HG03571 (cell line): ENCODE data around the gene SNRPD2.
A peak's percentile ranks its signal among the peaks of the same experiment; 100 is the strongest.

Experiments
- ATAC-seq: cut with Tn5 transposase; IDR thresholded peaks from one replicate; pipeline ENCODE4 v1.9.1; 2021; ENCODE audit not compliant: unreplicated experiment

The SNRPD2 gene

DNA sequence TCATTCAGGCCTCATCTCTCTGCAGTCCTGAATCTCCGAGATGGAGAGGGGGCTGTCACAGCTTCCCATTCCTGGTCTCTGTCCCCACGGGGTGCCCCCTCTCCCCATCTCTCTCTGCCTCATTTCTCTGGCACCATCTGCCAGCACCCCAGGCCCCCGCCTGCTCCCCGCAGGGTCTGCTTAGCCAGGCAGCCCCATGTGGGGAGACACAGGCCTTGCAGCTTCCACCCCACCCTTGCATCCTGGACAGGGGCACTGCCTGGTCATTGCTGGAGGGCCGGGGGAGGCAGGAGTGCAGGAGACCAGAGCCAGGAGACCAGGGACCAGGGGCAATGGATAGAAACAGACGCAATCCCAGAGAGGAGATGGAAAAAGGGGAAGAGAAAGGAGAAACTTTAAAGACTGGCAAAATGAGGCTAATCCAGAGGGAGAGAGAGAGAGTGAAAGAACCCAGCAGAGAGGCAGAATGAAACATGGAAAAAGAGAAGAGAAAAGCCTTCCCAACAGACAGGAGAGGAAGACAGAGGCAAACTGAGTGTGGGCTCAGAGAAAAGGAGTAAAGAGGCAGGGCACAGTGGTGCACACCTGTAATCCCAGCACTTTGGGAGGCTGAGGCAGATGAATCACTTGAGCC lies 32.5 kb downstream of the SNRPD2 start:
- ATAC-seq, result no peak

DNA sequence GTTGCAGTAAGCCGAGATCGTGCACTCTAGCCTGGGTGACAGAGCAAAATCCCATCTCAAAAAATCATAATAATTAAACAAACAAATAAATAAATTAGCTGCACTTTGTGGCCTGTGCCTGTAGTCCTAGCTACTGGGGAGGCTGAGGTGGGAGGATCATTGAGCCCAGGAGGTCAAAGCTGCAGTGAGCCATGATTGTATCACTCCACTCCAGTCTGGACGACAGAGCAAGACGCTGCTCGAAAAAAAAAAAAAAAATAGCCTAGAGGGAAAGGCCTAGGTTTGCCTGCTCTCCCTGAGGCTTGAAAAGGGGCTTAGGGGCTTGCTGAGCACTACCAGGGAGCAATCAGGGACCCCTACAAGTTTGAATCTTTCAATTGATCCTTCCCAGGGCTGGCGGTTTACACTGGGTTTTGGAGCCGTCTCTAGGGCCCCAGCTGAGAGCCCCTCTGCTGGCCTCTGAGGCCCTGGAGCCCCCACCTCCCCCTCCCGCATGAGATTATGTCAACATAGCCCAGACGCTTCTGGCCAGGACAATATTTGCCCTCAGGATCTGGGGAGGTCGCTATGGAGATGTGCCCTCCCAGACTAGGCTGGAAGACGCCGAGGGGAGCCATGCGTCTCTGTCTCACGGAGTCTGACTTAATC lies 34.1 kb downstream of the SNRPD2 start:
- no peak for ATAC-seq

DNA sequence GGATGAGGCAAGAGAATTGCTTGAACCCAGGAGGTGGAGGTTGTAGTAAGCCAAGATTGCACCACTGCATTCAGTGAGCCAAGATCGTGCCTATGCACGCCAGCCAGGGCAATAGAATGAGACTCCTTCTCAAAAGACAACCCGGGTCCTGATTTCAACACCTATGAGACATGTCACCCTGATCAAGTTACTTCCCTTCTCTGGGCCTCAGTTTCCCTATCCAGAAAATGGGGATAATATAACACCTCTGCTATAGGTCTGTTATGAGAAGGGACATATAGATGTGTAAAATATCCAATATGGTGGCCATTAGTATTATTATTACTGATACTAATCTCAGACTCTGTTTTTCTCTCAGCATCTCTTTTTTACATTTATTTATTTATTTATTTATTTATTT lies 36.7 kb downstream of the SNRPD2 start:
- ATAC-seq, result no peak

DNA sequence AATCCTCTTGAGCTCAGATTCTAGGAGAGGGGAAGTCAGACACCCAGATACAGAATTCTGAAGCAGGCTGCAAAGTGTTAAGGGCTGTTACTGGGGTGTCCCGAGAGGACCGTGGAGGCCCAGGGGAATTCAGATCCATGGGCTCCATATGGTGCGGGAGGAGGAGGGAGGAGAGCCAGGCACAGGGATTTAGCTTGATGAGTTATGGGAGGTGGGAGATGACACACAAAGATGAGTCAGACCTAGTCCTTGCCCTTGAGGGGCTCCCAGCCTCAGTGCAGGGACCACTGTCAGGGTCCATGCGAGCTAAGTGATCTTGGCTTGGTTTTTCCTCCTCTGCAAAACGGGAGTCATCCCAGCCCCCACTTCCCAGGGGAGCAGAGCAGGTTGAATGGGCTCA lies 38.1 kb downstream of the SNRPD2 start:
- no peak for ATAC-seq

DNA sequence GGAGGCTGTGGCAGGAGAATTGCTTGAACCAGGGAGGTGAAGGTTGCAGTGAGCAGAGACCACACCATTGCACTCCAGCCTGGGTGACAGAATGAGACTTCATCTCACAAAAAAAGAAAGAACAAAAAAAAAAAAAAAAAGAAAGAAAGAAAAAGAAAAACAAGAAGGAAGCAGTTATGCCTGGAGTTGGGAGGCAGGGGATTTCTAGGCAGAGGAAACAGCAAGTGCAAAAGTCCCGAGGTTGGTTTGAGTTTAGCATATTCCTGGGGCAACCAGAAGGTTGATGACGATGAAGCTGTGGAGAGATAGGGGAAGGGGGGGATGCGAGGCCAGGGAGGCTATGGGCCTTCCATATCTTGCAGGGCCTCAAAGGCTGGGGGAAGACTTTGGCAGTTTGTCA lies 41.0 kb downstream of the SNRPD2 start:
- no peak for ATAC-seq

DNA sequence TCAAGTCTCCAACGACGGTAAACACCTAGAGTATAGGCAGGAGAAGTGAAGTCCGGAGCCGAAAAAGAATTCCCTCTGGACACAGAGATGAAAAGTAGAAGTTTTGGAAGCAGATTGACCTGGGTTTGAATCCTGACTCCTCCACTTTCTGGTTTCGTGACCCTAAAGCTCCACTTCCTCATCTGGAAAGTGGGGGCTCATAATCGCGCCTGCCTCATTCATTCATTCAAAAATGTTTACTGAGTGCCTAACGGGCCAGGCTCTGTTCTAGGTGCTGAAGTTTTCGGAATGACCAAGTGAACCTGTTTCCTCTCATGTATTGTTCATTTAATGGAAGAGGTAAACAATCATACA lies 45.4 kb downstream of the SNRPD2 start:
- ATAC-seq, result no peak

DNA sequence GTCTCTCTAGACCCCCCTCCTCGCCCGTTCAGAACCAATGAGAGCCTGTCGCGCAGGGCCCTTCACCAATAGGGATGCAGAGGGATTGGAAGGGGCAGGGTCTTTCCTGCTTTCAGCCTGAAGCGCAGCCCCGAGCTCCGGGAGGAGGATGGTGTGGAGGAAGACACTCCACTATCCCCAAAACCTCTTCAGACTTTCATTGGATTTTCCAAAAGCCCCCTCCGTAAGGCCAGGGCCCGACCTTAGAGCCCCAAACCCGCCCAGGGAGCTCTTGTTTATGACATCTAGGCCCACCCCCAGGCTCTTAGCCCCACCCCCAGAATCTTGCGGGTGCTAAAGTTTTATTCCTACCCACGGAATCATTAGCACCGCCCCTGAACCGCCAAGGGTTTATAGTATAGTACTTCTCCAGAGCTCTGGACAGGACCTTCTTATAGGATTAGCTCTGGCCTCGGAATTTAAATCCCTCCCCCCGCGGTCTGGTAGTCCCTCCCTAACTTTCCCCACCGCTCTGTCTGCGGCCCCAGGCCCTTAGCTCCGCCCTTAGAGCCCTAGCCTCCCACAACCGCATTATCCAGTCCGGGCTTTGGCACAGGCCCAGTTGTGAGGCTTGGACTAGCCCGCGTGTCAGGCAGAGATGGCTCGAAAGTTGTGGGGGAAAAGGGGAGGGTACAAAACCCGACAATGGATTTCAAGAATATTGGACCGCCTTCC lies 46.0 kb downstream of the SNRPD2 start:
- no peak for ATAC-seq

DNA sequence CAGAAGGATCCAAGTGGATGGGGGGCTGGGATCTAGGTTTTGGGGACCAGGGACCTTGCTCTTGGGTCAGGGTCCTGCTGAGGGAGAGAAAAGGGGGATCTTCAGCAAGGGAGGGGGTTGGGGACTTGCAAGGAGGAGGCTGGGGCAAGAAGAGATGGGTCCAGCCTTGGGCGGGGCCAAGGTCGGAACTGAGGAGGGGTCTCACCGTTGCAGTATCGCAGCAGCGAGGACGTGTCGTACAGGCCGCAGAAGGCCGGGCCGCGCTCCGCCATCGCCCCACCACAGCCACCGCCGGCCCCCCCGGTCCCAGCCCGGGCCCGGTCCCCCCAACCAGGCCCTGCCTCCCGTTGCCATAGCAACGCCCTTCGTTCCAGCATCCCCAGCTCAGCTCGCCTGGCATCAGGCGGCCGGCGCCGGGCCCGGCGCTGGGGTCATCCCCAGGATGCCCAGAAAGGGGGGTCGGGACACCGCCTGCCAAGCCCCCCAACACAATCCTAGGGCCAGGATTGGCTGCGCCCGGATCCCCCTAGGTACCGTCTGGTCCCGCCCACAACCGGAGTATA lies 46.6 kb downstream of the SNRPD2 start:
- no peak for ATAC-seq

DNA sequence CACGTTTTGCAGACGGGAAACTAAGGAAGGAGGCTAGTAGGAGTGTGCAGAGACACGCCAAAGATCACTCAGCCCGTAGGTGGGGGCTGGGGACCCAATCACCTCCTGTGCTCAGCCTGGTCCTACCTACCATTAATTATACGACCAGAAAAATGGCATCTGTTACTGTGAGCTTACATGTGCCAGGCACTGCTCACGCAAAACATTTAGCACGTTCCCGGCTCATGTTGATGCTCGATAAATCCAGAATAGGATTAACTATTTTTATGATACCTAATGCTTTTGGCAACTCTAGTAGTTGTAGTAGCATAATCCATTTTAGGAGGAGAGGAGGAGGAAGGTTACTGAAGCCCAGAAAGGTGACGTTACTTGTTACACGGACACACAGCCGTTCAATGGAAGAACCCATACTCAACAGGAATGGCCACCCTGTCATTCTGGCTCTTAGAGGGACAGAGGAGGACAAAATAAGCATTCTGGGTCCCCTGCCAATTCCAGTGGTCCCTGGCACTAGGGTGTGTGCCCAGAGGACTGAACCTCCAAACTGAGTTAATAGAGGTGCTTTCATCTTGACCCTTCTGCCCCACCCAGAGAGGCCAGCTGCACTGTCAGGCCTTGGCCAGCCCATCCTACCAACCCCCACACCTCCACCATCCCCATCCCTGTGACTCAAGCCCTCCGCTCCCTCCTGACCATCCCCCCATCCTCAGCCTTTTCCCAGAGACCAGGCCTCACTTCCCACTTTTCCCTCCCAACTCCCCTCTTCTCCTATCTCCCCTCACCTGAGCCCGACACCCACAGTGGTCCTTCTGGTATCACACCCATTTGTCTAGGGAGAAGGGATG lies 47.6 kb downstream of the SNRPD2 start:
- no peak for ATAC-seq

DNA sequence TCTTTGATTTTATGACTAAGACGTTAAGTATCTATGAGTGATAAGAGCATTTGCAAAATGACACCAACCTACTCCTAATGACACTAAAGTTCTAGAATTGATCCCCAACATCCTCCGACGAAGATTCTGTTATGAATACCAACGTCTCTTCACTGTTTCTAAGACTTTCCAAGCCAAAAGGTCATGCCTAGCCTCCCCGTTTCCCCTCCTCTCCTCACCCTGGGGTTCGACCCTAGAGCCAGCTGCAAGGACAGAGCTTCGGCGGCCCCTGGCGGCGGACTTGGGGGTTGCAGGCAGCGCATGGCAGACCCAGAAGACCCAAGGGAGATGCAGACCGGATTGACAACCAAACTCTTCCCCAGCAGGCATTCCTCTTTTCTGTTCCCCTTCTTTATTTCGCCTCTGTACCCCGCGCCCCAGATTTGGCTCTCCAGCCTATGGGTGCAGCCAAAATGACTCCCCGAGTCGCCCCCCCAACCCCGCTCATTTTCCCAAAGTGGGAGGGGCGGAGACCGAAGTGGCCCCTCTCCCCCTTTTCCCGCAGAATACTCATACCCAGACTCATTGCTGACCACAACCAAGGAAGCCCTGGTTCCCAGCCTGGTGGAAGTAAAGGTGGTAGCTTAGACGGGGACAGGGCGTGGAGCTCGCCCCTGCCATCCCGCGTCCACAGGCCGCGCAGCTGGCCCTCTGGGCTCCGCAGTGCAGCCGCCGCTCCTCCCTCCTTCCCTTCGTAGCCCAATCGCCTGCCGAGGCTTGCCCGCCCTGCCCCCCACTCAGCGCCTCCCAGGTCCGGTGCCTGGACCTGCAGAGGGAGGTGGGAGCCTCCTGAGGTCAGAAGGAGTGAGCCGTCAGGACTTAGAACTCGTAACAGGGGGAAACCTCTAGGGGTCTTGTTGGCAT lies 48.5 kb downstream of the SNRPD2 start:
- no peak for ATAC-seq

DNA sequence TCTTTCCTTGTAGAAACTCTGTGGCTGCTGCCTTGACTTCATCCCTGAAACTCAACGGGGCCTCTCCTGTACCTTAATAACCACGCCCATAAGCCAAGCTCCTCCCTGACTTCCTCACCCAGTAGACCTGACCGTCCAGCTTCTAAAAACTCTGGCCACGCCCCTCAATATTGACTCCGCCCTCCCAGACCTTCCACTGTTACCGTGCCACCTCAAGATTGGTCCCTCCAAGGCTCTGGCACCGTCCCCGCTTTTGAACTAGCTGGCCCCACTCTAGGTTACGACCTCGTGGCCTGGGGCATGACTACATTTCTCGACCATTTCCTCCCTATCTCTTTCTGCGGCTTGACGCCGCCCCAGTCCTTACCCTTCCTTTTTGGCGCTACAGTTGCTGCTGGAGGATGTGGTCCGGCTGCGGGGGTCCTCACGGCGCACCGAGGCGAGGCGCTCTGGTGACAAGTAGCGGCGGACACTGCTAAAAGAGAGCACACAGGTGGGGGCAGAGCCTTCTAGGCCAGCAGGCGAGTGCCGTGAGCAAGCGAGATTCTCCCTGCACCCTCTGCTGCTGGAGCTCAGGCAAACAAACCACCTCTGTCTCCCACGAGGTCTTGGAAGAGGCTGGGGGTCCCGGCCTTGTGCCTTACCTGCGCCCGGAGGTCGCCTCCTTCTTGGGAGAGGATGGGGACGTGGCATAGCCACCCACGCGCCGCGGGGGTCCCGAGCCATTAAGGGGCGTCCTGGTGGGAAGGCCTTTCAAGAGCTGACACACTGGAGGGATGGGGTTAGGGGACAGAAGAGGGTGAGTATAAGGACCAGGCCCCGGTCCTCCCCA lies 50.3 kb downstream of the SNRPD2 start:
- ATAC-seq, result peak; percentile 39

DNA sequence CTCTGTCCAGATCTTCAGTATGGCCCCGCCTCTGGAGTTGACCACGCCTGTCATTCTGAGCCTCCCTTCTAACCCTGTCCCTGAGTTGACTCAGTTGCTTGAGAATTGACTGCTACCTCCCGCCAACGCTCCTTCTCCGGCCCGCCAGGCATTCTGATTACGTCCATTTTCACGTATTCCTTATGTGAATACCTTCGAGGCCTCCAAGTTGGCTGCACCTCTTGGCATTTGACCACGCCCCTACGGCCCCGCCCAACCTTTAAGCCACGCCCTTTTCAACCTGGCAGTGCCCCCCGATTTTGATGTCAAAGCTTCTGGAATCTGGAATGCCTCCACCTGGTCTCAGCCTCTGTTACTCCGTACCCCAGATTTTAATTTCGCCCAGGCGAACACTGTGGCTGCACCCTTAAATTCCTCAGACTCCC lies 50.9 kb downstream of the SNRPD2 start:
- no peak for ATAC-seq

DNA sequence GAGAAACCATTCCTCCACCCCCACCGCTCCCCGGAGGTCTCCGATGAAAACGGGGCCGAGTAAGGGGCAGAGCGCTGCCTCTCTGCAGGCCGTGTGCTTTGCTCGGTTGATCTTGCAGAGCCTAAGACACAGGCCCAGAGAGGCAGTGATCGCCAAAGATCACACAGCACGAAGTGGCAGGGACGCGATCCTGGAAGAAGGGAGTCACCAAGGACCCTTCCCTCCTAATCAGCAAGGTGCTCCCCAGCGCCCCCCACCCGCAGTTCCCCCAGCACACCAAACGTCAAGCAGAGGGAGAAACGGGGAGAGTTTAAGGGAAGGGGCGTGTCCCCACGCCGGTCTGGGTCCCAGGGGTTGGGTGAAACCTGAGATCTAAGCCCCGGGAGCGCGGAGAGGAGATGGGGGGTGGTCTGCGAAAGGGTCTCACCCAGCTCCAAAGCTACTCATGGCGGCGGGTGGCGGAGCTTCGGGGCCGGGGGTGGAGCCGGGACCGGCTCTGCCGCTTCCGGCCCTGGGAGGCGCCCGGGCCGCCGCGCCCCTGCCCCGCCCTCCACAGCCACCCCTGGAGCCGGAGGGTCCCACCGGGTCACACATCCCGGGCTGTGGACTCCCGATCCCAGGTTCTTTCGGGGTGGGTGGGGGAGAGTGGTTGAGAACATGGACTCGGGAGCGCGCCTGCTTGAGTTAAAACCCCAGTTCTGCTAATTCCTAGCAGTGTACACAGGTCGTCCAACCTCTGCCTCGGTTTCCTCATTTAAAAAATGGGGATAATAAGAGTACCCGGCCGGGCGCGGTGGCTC lies 52.6 kb downstream of the SNRPD2 start, which contains the start of gene EML2:
EML2 (minus strand) TSS at position 468 of the 800 bp plus-strand sequence; CDS start at position 447, 21 bp downstream.
- no peak for ATAC-seq

DNA sequence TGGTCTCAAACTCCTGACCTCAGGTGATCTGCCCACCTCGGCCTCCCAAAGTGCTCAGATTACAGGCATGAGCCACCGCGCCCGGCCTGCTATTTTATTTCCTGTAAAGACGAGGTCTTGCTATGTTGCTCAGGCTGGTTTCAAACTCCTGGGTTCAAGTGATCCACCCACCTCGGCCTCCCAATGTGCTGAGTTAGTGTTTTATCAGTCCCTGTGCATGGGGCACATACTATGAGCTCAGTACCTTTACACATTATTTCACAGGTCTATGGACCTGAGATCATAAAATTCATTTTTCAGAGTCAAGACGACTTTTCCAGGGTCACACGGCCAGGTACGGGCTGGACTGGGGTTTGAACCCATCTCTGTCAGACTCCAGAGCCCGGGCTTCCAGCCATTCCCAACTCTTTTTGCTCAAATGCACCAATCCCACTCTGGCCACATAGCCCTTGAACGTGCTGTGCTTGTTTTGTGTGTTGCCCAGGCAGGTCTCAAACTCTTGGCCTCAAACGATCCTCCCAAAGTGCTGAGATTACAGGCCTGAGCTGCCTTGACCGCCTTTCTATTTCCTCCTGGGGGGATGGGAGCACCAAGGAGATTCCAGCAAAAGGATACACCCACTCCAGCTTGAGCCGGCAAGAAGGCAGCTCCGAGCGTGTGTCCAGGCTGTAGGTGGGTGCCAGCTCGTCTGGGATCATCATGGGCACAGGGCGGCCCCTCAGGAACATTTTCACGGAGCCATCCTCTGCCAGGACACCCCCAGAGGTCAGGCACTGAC lies 53.7 kb downstream of the SNRPD2 start:
- no peak for ATAC-seq
